ENCODE measurements around the gene MYO7B. TPM values are rescaled to one million over a fixed set of nuclear protein-coding genes. Genes with fewer than 3 reads are reported as not detected.

Gene MYO7B
- total RNA-seq, 2 experiments from 2014 or later: 0.65 to 1.2 TPM

DNA sequence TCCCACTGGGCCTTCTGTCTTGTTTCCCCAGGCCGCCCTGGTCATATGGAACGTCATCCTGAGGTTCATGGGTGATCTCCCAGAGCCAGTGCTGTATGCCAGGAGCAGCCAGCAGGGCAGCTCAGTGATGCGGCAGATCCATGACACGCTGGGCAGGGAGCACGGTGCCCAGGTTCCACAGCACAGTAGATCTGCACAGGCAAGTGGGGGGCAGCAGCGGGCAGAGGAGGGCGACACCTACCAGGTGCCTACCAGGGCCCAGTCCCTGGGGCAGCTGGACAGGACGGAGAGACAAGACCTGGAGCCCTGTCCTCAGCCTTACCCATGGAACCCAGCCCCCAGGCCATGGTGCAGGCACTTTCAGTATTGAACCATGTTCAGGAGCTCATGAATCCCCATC, 74.3 kb downstream of the MYO7B start:
- Mint-ChIP-seq H3K27me3 (no peaks in the 10 kb centered on the region), H3K27ac (no peak overlapping the region), H3K36me3 (ENCODE audit: low read depth) (no peaks in the 10 kb centered on the region), H3K9me3 (peaks cover 5% of the 10 kb centered on the region), H3K4me1 (ENCODE audit: low read depth) (peaks cover 3% of the 10 kb centered on the region), H3K4me3 (no peak overlapping the region)
- TF ChIP-seq, protein P1, sequence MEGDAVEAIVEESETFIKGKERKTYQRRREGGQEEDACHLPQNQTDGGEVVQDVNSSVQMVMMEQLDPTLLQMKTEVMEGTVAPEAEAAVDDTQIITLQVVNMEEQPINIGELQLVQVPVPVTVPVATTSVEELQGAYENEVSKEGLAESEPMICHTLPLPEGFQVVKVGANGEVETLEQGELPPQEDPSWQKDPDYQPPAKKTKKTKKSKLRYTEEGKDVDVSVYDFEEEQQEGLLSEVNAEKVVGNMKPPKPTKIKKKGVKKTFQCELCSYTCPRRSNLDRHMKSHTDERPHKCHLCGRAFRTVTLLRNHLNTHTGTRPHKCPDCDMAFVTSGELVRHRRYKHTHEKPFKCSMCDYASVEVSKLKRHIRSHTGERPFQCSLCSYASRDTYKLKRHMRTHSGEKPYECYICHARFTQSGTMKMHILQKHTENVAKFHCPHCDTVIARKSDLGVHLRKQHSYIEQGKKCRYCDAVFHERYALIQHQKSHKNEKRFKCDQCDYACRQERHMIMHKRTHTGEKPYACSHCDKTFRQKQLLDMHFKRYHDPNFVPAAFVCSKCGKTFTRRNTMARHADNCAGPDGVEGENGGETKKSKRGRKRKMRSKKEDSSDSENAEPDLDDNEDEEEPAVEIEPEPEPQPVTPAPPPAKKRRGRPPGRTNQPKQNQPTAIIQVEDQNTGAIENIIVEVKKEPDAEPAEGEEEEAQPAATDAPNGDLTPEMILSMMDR (IDR thresholded peaks at IDR 0.05): no peak
- POLR2A ChIA-PET: interaction anchor here (1.2 kb wide), 1 partner anchor 31 kb away, joined by 3 read pairs; no protein-coding TSS in a partner anchor
- CTCF ChIA-PET: interaction anchor here (0.6 to 4.9 kb wide), 6 partner anchors 10 to 118 kb away, joined by 3 to 35 read pairs (median 3); no protein-coding TSS in a partner anchor
- intact Hi-C loops (cut with micrococcal nuclease): no loop called here
- DNase-seq (no peak), ATAC-seq (no peak)

DNA sequence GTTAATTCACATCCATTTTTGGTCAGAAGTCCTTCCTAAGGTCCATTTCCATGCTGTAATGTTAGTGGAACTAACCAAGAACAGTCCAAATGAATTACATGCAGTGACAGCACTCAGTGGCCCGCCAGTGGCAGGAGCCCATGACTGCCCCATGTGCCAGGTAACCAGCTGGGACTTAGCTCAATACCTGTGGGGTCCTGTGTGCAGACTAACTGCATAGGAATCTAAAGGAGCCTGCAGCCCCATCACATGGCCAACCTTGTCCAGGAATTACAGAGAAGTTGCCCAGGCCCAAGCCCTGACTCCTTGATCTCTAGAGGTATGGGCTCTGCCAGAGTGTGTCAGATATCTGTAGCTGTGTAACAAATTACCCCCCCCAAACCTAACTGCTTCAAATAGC, 75.1 kb downstream of the MYO7B start:
- no peak for ATAC-seq
- intact Hi-C loops (cut with micrococcal nuclease): no loop called here
- no peak for DNase-seq
- Mint-ChIP-seq H3K36me3 (ENCODE audit: low read depth) (no peaks in the 10 kb centered on the region), H3K4me3 (no peak overlapping the region), H3K4me1 (ENCODE audit: low read depth) (peaks cover 5% of the 10 kb centered on the region), H3K27ac (no peak overlapping the region), H3K27me3 (no peaks in the 10 kb centered on the region), H3K9me3 (peaks cover 5% of the 10 kb centered on the region)
- CTCF ChIA-PET: interaction anchor here (0.6 to 1.5 kb wide), 4 partner anchors 19 to 118 kb away, joined by 3 to 9 read pairs (median 3); no protein-coding TSS in a partner anchor
- TF ChIP-seq, protein P1 (IDR thresholded peaks at IDR 0.05): no peak
- POLR2A ChIA-PET: interaction anchor here (1.2 kb wide), 1 partner anchor 30 kb away, joined by 3 read pairs; no protein-coding TSS in a partner anchor

DNA sequence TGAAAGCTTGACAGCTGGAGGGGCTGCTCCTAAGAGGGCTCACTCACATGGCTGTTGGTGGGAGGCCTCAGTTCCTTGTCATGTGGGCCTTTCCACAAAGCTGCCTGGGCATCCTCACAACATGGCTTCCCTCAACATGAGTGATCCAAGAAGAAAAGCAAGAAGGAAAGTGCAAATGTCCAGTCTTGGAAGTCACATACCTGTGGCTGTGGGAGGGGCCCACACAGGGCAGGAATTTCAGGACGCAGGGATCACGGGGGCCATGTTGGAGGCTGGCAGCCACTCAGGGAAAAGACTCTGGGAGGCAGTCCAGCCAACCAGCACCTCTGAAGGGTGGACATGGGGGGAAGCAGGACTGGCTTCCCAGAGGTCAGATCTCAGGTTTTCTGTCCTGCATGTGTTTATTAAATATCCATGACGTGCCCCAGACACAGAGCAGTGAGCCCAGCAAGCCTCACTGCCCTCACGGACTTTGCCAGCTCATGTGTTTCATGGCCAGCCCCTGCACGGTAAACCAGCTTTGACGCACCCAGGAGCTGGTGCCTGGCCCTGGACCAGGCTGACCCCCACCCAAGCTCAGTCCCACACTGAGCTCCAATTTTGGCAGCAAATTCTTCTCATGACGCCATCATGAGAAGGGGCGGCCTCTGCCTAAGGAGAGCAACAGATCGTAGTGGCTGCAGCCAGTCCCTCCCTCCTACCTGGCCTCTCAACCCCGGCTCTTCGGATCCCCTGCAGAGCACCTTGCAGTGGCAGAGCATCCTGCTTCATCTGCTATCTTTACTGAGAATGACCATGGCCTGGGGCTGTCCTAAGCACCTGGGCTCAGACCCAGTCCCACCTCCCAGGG, 75.8 kb downstream of the MYO7B start:
- Mint-ChIP-seq H3K4me1 (ENCODE audit: low read depth) (peaks cover 12% of the 10 kb centered on the region), H3K36me3 (ENCODE audit: low read depth) (no peaks in the 10 kb centered on the region), H3K27ac (no peak overlapping the region), H3K9me3 (peaks cover 5% of the 10 kb centered on the region), H3K4me3 (no peak overlapping the region), H3K27me3 (peaks cover 1% of the 10 kb centered on the region)
- ATAC-seq (no peak), DNase-seq (no peak)
- CTCF ChIA-PET: interaction anchor here (0.9 to 1.5 kb wide), 3 partner anchors 12 to 20 kb away, joined by 3 to 9 read pairs (median 3); no protein-coding TSS in a partner anchor
- POLR2A ChIA-PET: interaction anchor here (1.2 kb wide), 1 partner anchor 29 kb away, joined by 3 read pairs; no protein-coding TSS in a partner anchor
- intact Hi-C loops (cut with micrococcal nuclease): no loop called here
- TF ChIP-seq, protein P1 (IDR thresholded peaks at IDR 0.05): no peak

DNA sequence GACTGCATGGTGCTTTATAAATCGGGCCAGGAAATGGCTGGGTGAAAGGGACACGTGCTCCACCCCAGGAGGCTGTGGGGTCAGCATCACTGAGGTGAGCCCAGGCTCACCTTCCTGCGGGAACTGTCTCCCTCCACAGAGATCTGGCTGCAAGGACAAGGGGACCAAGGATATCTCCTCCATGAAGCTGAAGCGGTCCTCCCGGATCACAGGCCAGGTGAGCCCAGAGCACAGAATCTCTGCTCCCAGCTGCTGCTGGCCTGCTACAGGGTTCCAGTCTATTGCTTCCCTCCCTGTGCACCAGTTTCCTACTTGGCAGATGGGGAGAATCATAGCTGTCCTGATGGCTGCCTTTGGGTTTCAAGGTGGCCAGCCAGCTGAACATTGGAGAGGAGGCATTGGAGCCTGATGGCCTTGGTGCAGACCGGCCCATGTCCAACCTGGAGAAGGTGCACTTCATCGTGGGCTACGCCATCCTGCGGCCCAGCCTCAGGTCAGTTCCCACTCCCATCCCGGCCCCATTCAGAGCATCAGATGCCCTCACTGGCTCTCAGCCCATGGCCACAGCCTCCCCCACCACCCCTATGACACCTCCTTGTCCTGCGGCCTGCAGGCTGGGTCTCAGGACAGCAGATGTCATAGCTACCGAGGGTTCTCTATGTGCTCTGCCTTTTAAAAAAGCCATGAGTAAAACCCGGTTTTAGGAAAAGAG, 76.8 kb downstream of the MYO7B start:
- Mint-ChIP-seq H3K4me1 (ENCODE audit: low read depth) (peaks cover 22% of the 10 kb centered on the region), H3K4me3 (no peak overlapping the region), H3K36me3 (ENCODE audit: low read depth) (no peaks in the 10 kb centered on the region), H3K9me3 (peaks cover 5% of the 10 kb centered on the region), H3K27ac (no peak overlapping the region), H3K27me3 (peaks cover 7% of the 10 kb centered on the region)
- CTCF ChIA-PET: no interaction called here
- intact Hi-C loops (cut with micrococcal nuclease): no loop called here
- ATAC-seq (no peak), DNase-seq (no peak)
- POLR2A ChIA-PET: no interaction called here
- TF ChIP-seq, protein P1 (IDR thresholded peaks at IDR 0.05): no peak
